GM21381 (cell line): ENCODE measurements around the gene SMCP.

ENCODE experiments used
- ATAC-seq: cut with Tn5 transposase; IDR thresholded peaks from one replicate; pipeline ENCODE4 v1.9.1; 2021; ENCODE audit warnings: mild to moderate bottlenecking, moderate library complexity; ENCODE audit not compliant: unreplicated experiment

The SMCP gene

GRCh38 chr1:152878042-152878441 is at the start of gene SMCP:
Gene SMCP (plus strand): TSS chr1:152878322. CDS start chr1:152884423, 6,101 bp downstream.
- ATAC-seq, result no peak

DNA sequence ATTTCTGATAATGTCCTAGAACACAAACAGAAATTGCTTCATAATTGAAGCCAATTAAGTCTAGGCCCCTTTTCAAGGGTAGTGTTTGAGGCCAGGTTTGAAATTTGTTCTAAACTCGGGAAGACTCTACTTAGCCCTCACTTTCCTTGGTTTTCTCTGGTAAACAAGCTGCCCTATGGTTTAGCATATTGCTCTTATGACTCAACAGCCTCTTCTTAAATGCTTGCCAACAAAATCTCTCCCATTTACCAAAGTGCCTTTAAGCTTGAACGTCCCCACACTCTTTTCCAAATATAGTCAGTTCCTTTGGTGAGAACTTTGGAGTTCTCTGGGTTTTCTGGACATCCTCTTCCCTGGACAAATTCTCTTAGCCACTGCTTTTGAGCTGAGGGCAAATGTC is 41.3 kb upstream of the SMCP start:
- no peak for ATAC-seq

- ATAC-seq, result no peak
These were observed 35.6 kb upstream of the SMCP start, which contains the start of gene LCE6A for GRCh38 chr1:152842556-152842955. Gene LCE6A (plus strand): TSS chr1:152842856. CDS start chr1:152843521, 665 bp downstream.

GRCh38 chr1:152855661-152856060 is 22.5 kb upstream of the SMCP start:
- ATAC-seq, result no peak

- ATAC-seq, result no peak
These were observed 20.1 kb upstream of the SMCP start for GRCh38 chr1:152858062-152858461.

- no peak for ATAC-seq
These were observed 18.4 kb upstream of the SMCP start, which contains the start of gene LCE7A for GRCh38 chr1:152859696-152860095. Gene LCE7A (plus strand): TSS chr1:152859996. CDS start chr1:152860698, 702 bp downstream.

DNA sequence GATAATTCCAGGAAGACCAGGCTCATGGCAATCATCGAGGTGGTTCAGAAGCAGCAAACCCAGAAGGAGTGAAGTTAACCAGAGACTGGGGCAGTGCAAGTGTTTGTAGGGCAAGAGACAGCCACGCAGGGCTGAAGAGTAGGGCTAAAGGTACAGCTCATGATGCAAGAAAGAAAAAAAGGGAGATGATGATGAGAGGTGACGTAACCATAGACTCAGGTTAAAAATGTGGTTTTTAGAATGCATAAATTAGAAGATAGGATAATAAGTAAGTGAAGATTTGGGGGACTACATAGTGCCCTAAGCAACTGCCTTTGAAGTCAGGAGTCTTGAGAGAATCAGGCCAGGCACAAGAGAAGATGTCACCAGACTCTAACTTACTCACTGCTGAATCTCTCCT is 18.0 kb upstream of the SMCP start:
- no peak for ATAC-seq

GRCh38 chr1:152861374-152861773 is 16.7 kb upstream of the SMCP start:
- no peak for ATAC-seq

- no peak for ATAC-seq
These were observed 13.7 kb upstream of the SMCP start for GRCh38 chr1:152864443-152864842.

GRCh38 chr1:152866321-152866720 is 11.8 kb upstream of the SMCP start:
- no peak for ATAC-seq

- ATAC-seq, result no peak
These were observed 8.2 kb upstream of the SMCP start for GRCh38 chr1:152869808-152870419.

- ATAC-seq, result no peak
These were observed 7.0 kb upstream of the SMCP start for GRCh38 chr1:152870831-152871730.

DNA sequence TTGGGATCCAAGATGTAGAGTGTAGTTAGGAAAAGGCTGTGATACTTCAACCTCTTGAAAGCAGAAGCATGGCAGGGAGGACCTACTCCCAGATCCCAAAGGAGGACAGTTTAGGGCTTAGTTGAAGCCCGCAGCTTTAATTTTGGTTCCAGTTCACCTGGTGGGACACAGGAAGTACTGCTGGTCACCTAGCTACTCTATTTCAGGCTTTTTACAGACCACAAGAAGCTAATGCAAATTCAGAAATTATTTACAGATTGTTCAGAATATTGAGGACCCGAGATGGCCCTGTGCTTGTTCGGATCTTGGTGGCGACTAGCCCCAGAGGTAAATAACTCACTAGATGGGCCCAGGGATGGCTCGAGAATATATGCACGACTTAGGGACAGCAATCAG is 6.4 kb upstream of the SMCP start:
- no peak for ATAC-seq

GRCh38 chr1:152873495-152873894 is 4.6 kb upstream of the SMCP start:
- ATAC-seq, result no peak

DNA sequence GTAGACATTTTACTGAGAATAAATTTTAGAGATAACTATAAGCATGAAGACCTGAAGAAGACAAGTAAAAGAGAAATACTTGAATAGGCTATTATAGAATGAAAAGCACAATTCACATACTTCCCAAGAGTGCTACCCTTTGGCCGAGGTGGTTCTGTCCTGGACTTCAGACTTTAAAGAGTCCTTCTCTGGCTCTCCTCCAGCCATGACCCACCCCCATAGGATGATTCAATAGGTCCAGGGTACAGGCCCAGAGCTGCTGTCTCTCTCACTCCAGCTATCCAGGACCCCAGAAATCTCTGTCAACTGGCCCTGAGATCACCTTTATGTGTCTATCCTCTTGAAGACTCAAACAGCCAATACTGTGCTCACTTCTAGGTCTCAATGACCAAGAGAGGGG is 1.3 kb upstream of the SMCP start:
- no peak for ATAC-seq

- ATAC-seq, result no peak
These were observed 1.6 kb downstream of the SMCP start for GRCh38 chr1:152879559-152880198.

DNA sequence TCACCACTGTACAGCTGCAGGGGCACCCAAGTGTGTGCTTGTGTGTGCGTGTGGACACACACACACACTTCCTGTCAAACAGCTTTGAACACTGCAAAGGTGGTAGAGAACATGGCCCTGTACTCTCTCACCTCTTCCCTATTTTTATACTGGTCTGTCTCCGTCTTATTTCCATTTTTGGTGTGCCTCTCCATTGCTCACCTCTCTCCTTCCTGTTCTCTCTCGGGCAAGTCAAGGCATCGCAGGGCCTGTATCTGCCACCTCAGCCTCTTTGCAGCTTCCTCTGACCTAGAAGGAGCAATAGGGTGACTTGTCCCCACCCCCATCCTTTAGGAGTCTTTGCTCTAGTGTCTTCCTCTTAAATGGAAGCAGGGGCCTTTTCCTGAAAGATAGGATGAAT is 2.2 kb downstream of the SMCP start:
- ATAC-seq, result no peak

DNA sequence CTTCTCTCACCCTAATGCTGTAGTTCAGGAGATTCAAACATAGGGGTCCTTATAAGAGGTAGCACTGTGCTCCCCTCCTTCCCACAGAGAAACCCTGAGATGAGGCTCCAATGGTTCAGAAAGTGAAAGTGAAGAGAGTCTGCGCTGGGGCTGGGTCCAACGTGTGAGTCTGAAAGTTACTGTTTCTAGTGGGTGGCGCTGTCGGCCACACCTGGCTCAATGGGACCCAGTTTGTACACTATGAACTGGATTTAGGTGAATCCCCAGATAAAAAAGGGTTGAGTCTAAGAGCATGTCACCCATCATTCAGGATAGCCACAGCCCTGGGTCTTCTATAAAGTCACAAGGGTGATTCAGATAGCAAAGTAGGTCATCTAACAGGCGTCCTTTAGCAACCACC is 2.8 kb downstream of the SMCP start:
- no peak for ATAC-seq

GRCh38 chr1:152884085-152884484 is 6.0 kb downstream of the SMCP start:
- no peak for ATAC-seq

- no peak for ATAC-seq
These were observed 6.4 kb downstream of the SMCP start for GRCh38 chr1:152884506-152884905.

- ATAC-seq, result no peak
These were observed 7.0 kb downstream of the SMCP start for GRCh38 chr1:152884966-152885624.
